ENCODE data around the gene TREH. TPM values are rescaled to one million over a fixed set of nuclear protein-coding genes. Genes with fewer than 3 reads are reported as not detected.

Gene TREH
- total and polyA plus RNA-seq, 2 donors = 0.39 TPM; not detected in 1

DNA sequence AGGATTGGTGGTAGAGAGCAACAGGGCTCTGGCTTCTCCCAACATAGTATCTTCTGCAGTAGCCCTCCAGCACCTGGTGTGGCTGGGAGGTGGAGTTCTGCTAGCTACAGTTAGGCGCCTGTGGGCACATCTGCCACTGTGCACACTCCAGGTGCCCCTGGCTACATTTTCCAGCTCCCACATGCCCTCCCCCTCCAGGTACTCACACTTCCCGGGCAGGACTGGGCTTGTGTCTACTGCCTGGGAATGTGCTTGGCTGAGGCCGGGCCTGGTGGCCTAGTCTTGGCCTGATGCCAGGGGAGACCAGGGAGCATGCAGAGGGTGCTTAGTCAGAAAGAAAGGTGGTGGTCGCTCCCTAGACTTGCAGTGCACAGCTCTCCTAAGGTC is 56.2 kb downstream of the TREH start:
- 45% methylated on average over 4 of the region's 4 CpGs for WGBS
- no peaks in the 10 kb centered on the region for H3K36me3 ChIP-seq (ENCODE audit: control insufficient read depth in 2 of 2, insufficient read depth in 2 of 2, low read length in 1 of 2)
- H3K9me3 ChIP-seq (ENCODE audit: control insufficient read depth in 2 of 2, insufficient read depth in 1 of 2, low read length in 1 of 2) = no peaks in the 10 kb centered on the region
- peak in 1 of 9 donors; percentile 57 for DNase-seq (ENCODE audit: low read depth in 6 of 9, low spot score in 9 of 9)
- H3K27ac ChIP-seq (ENCODE audit: low read depth in 1 of 2, low read length in 1 of 2) = peak overlapping the region in 1 of 2 donors; percentile 65
- H3K4me1 ChIP-seq (ENCODE audit: control insufficient read depth in 2 of 2, insufficient read depth in 2 of 2, low read length in 2 of 2) = peaks cover 25 to 39% of the 10 kb centered on the region in 2 donors
- no peak overlapping the region for H3K4me3 ChIP-seq (ENCODE audit: low read length in 2 of 2)
- H3K27me3 ChIP-seq (ENCODE audit: control insufficient read depth in 2 of 2, insufficient read depth in 1 of 2, low read length in 1 of 2) = peaks cover 0 to 14% of the 10 kb centered on the region in 2 donors

DNA sequence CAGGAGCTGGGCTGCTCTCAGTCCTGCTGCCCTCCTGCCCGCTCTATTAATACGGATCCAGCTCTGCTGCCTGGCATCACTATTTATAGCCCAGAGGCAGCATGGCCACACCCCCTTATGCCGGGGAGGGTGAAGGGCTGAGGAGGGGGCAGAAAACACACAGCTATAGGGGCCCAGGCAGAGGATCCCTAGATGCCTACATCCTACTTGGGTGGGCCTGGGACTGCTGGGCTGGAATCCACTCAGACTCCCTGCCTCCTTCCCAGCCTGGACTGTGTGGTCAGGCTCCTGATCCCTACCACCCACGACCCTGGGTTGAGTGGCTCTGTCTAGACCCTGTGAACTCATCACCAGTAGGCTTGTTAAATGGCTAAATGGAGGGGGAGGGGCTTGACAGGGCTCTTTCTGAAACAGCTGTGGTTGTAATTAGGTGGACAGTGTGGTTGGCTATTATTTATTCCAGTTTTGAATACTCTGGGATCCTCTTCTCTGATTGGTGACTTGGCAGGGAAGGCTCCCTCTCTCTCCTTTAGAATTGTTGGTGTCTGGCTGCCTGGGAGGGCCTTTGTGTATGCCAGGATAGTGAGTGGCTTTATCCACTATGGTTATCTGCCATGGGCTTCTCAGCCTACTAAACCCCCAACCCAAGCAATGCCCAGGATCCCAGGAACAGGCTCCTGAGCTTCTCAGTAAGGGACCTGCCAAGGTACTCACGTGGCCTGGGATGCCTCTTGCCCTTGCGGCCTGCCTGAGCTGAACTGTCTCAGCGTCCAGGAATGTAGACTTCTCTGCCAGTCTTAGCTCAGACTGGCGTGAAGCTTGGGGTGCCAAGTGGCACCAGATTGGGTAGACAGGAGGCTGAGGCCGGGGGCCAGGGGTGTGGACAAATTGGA is 56.8 kb downstream of the TREH start:
- H3K27me3 ChIP-seq (ENCODE audit: control insufficient read depth in 2 of 2, insufficient read depth in 1 of 2, low read length in 1 of 2) = peaks cover 0 to 14% of the 10 kb centered on the region in 2 donors
- H3K36me3 ChIP-seq (ENCODE audit: control insufficient read depth in 2 of 2, insufficient read depth in 2 of 2, low read length in 1 of 2) = no peaks in the 10 kb centered on the region
- WGBS = 65% methylated on average over 9 of the region's 9 CpGs
- H3K4me1 ChIP-seq (ENCODE audit: control insufficient read depth in 2 of 2, insufficient read depth in 2 of 2, low read length in 2 of 2) = peaks cover 25 to 39% of the 10 kb centered on the region in 2 donors
- H3K27ac ChIP-seq (ENCODE audit: low read depth in 1 of 2, low read length in 1 of 2) = peak overlapping the region; percentile 2 to 65
- no peak overlapping the region for H3K4me3 ChIP-seq (ENCODE audit: low read length in 2 of 2)
- H3K9me3 ChIP-seq (ENCODE audit: control insufficient read depth in 2 of 2, insufficient read depth in 1 of 2, low read length in 1 of 2) = no peaks in the 10 kb centered on the region
- no peak for DNase-seq (ENCODE audit: low read depth in 6 of 9, low spot score in 9 of 9)

DNA sequence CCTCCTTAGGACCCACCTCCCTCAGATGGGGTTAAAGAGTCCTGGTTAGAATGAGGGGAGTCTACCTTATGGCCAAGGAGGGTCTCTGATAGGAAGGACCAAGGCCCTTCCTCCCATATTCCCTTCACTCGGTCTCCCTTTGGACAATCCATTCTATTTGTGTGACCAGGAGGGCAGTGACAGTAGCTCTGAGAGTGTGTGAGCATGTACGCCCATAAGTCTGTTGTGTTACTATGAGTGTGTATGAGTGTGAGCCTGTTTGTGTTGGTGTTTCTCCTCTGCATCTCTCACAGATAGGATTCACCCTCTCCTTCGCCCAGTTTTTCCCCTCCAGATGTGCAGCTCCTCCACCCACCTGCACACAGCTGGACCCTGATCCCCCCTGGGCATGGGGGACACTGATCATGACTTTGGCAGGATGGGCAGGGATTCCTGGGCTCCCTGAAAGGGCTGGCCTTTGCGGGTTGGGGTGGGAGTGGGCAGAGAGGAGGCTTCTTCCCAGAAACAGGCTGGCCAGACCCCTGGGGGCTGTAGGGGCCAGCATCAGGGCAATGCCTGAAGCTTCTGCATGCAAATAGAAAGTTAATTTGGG is 57.6 kb downstream of the TREH start:
- peak overlapping the region in 1 of 2 donors; percentile 65 for H3K27ac ChIP-seq (ENCODE audit: low read depth in 1 of 2, low read length in 1 of 2)
- H3K36me3 ChIP-seq (ENCODE audit: control insufficient read depth in 2 of 2, insufficient read depth in 2 of 2, low read length in 1 of 2) = no peaks in the 10 kb centered on the region
- DNase-seq (ENCODE audit: low read depth in 6 of 9, low spot score in 9 of 9) = no peak
- H3K27me3 ChIP-seq (ENCODE audit: control insufficient read depth in 2 of 2, insufficient read depth in 1 of 2, low read length in 1 of 2) = peaks cover 0 to 14% of the 10 kb centered on the region in 2 donors
- WGBS = 90% methylated on average over 4 of the region's 4 CpGs
- no peaks in the 10 kb centered on the region for H3K9me3 ChIP-seq (ENCODE audit: control insufficient read depth in 2 of 2, insufficient read depth in 1 of 2, low read length in 1 of 2)
- peaks cover 25 to 39% of the 10 kb centered on the region in 2 donors for H3K4me1 ChIP-seq (ENCODE audit: control insufficient read depth in 2 of 2, insufficient read depth in 2 of 2, low read length in 2 of 2)
- peak overlapping the region in 1 of 2 donors; percentile 20 for H3K4me3 ChIP-seq (ENCODE audit: low read length in 2 of 2)

DNA sequence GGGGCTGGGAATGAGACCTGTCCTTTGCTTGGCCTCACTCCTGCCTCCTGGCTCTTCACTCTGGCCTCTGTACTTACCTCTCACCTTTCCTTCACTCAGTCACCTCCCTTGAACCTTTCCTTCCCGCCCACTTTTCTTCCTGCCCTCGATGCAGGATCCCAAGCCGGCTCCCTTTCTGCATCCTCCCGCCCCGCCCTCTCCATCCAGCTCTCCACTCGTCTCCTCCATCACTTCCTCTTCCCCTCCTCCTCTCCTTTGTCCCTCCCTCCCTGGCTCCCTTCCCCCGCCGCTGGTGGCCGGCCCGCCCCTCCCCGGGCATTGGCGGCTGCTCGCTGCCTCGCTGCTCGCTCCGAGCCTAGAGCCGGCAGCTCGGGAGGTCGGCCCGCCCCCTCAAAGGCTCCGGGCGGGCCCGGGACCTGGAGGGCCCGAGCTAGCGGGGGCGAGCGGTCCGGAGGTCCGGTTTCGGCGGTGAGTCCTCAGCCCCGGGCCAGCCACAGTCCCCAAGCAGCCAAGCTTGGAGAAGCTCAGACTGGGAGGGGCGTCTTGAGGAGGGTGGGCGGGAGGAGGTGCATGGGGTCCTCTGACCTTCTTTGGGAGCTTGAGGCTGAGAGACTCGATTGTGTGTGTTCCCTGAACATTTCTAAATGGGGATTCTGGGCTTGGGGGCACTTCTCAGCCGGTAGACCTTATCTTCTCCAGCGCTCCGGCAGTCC is 58.2 kb downstream of the TREH start:
- peak overlapping the region; percentile 20 to 44 for H3K4me3 ChIP-seq (ENCODE audit: low read length in 2 of 2)
- H3K9me3 ChIP-seq (ENCODE audit: control insufficient read depth in 2 of 2, insufficient read depth in 1 of 2, low read length in 1 of 2) = no peaks in the 10 kb centered on the region
- no peaks in the 10 kb centered on the region for H3K36me3 ChIP-seq (ENCODE audit: control insufficient read depth in 2 of 2, insufficient read depth in 2 of 2, low read length in 1 of 2)
- 8% methylated on average over 38 of the region's 38 CpGs for WGBS
- H3K27ac ChIP-seq (ENCODE audit: low read depth in 1 of 2, low read length in 1 of 2) = peak overlapping the region in 1 of 2 donors; percentile 3
- peak in 1 of 9 donors; percentile 54 for DNase-seq (ENCODE audit: low read depth in 6 of 9, low spot score in 9 of 9)
- peaks cover 0 to 14% of the 10 kb centered on the region in 2 donors for H3K27me3 ChIP-seq (ENCODE audit: control insufficient read depth in 2 of 2, insufficient read depth in 1 of 2, low read length in 1 of 2)
- H3K4me1 ChIP-seq (ENCODE audit: control insufficient read depth in 2 of 2, insufficient read depth in 2 of 2, low read length in 2 of 2) = peaks cover 25 to 39% of the 10 kb centered on the region in 2 donors

DNA sequence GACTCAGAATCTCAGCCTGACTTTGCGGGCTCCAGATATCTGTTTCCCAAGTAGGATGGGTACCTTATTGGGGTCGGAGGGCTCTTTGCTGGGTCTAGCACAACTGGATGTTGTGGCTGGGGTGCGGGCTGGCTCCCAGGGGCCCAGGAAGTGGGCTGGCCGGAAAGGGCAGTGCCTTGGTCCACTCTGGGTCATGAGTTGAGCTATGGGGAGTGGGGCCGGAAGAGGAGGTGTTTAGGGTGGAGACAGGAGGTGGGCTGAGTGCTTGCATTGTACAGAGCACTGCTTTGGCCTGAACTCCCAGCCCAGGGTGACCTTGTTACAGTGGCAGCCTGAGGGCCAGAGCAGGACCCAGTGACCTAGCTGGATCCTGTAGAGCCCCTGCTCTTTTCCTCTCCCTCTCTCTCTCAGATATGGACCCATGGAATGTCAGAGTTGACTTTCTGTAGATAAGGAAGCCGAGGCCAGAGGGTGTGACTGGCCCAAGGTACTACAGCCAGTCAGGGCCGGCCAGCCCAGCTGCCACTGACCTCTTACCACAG is 58.9 kb downstream of the TREH start:
- Histone ChIP-seq H3K27ac (ENCODE audit: low read depth in 1 of 2, low read length in 1 of 2) (no peak overlapping the region), H3K4me3 (ENCODE audit: low read length in 2 of 2) (peak overlapping the region; percentile 20 to 44), H3K36me3 (ENCODE audit: control insufficient read depth in 2 of 2, insufficient read depth in 2 of 2, low read length in 1 of 2) (no peaks in the 10 kb centered on the region), H3K4me1 (ENCODE audit: control insufficient read depth in 2 of 2, insufficient read depth in 2 of 2, low read length in 2 of 2) (peaks cover 25 to 35% of the 10 kb centered on the region in 2 donors), H3K27me3 (ENCODE audit: control insufficient read depth in 2 of 2, insufficient read depth in 1 of 2, low read length in 1 of 2) (peaks cover 0 to 14% of the 10 kb centered on the region in 2 donors), H3K9me3 (ENCODE audit: control insufficient read depth in 2 of 2, insufficient read depth in 1 of 2, low read length in 1 of 2) (no peaks in the 10 kb centered on the region)
- 81% methylated on average over 7 of the region's 7 CpGs for WGBS
- no peak for DNase-seq (ENCODE audit: low read depth in 6 of 9, low spot score in 9 of 9)

DNA sequence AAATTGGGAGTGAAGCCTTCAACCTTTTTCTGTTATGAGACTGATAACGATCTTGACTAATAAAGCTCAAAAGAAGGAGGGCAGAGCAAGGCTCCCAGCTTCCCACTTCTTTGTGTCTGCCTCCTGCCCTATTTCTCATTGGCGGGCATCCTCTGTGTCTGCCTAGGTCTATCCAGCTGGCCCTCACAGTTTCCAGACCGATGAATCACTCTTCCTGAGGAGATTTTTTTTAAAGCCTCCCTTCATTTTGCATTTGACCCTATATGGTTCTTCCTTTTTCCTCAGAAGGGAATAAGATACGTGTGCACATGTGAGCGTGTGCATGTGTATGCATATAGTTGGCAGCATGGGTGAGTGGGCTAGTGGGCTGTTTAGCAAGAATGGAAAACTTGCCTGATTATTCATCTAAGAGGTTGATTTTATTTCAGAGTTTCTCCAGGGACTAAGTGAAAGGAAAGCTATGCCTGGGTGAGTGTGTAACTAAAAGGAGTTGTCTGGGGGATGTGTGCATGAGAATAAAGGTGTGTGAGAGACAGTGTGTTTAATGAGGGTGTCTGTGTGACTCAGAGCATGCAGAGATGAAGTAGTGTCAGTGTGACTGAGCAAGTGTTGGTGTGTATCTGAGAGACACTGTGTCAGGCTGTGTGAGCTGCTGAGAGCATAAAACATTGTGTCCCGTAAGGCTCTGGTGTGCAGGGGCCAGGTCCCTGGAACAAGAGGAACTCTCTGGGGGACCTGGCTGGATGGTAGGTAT is 59.8 kb downstream of the TREH start:
- peaks cover 25 to 33% of the 10 kb centered on the region in 2 donors for H3K4me1 ChIP-seq (ENCODE audit: control insufficient read depth in 2 of 2, insufficient read depth in 2 of 2, low read length in 2 of 2)
- H3K27ac ChIP-seq (ENCODE audit: low read depth in 1 of 2, low read length in 1 of 2) = no peak overlapping the region
- DNase-seq (ENCODE audit: low read depth in 6 of 9, low spot score in 9 of 9) = no peak

DNA sequence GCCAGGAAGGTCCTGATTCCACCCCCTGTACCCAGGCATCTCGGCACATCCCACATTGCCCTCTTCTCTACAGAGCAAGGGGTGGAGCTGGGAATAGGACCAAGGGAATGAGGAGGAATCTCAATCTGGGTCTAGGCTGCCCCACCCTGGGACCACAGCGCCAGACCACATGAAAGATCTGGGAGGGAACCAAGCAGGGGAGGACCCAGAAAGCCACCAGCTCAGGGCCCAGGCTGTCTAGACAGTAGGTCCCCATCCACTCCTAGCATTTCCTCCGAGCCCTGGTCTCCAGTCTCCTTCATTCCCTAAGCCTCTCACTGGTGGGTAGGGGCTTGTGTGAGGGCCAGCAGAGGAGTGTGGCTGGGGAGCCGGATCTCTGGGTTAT is 60.5 kb downstream of the TREH start:
- WGBS = 91% methylated on average over 4 of the region's 4 CpGs

More for the DNA sequence above, 59.8 kb downstream of the TREH start:
- Histone ChIP-seq H3K27me3 (ENCODE audit: control insufficient read depth in 2 of 2, insufficient read depth in 1 of 2, low read length in 1 of 2) (peaks cover 0 to 15% of the 10 kb centered on the region in 2 donors), H3K9me3 (ENCODE audit: control insufficient read depth in 2 of 2, insufficient read depth in 1 of 2, low read length in 1 of 2) (no peaks in the 10 kb centered on the region), H3K4me3 (ENCODE audit: low read length in 2 of 2) (no peak overlapping the region), H3K36me3 (ENCODE audit: control insufficient read depth in 2 of 2, insufficient read depth in 2 of 2, low read length in 1 of 2) (no peaks in the 10 kb centered on the region)
- 88% methylated on average over 6 of the region's 6 CpGs for WGBS

More for the DNA sequence above, 60.5 kb downstream of the TREH start:
- Histone ChIP-seq H3K36me3 (ENCODE audit: control insufficient read depth in 2 of 2, insufficient read depth in 2 of 2, low read length in 1 of 2) (no peaks in the 10 kb centered on the region), H3K9me3 (ENCODE audit: control insufficient read depth in 2 of 2, insufficient read depth in 1 of 2, low read length in 1 of 2) (no peaks in the 10 kb centered on the region), H3K27me3 (ENCODE audit: control insufficient read depth in 2 of 2, insufficient read depth in 1 of 2, low read length in 1 of 2) (peaks cover 0 to 21% of the 10 kb centered on the region in 2 donors), H3K27ac (ENCODE audit: low read depth in 1 of 2, low read length in 1 of 2) (peak overlapping the region in 1 of 2 donors; percentile 25), H3K4me3 (ENCODE audit: low read length in 2 of 2) (no peak overlapping the region), H3K4me1 (ENCODE audit: control insufficient read depth in 2 of 2, insufficient read depth in 2 of 2, low read length in 2 of 2) (peaks cover 25 to 33% of the 10 kb centered on the region in 2 donors)
- no peak for DNase-seq (ENCODE audit: low read depth in 6 of 9, low spot score in 9 of 9)
